ENCODE measurements around the gene SEMA3A.
"Not testable (repeated sequence)": the region's sequence is repeated elsewhere in the genome, so short reads cannot be mapped to it uniquely, and the experiment has no call there.

Gene SEMA3A

GRCh38 chr7:84159435-84159834 lies 35.2 kb downstream of the SEMA3A start:
- no peak for DNase-seq (ENCODE audit: insufficient read length, low spot score)
- FAIRE-seq: no peak

- FAIRE-seq: no peak
Observed at GRCh38 chr7:84157171-84157570, 37.4 kb downstream of the SEMA3A start.

GRCh38 chr7:84154991-84155781 lies 39.4 kb downstream of the SEMA3A start:
- no peak for DNase-seq (ENCODE audit: insufficient read length, low spot score)
- no peak for FAIRE-seq

More at GRCh38 chr7:84157171-84157570, 37.4 kb downstream of the SEMA3A start:
- no peak for DNase-seq (ENCODE audit: insufficient read length, low spot score)

GRCh38 chr7:84152995-84153394 lies 41.6 kb downstream of the SEMA3A start:
- DNase-seq (ENCODE audit: insufficient read length, low spot score) (no peak), FAIRE-seq (no peak)

GRCh38 chr7:84150370-84150769 lies 44.2 kb downstream of the SEMA3A start:
- FAIRE-seq; DNase-seq (ENCODE audit: insufficient read length, low spot score): not testable (repeated sequence)

GRCh38 chr7:84149573-84149972 lies 45.0 kb downstream of the SEMA3A start:
- FAIRE-seq (no peak), DNase-seq (ENCODE audit: insufficient read length, low spot score) (peak; percentile 2)

GRCh38 chr7:84145892-84146291 lies 48.7 kb downstream of the SEMA3A start:
- no peak for FAIRE-seq
- DNase-seq (ENCODE audit: insufficient read length, low spot score): no peak

- DNase-seq (ENCODE audit: insufficient read length, low spot score) (no peak), FAIRE-seq (no peak)
Observed at GRCh38 chr7:84144935-84145334, 49.7 kb downstream of the SEMA3A start.

- DNase-seq (ENCODE audit: insufficient read length, low spot score) (no peak), FAIRE-seq (no peak)
Observed at GRCh38 chr7:84144480-84144879, 50.1 kb downstream of the SEMA3A start.

GRCh38 chr7:84142726-84143125 lies 51.9 kb downstream of the SEMA3A start:
- FAIRE-seq (no peak), DNase-seq (ENCODE audit: insufficient read length, low spot score) (no peak)

- FAIRE-seq (no peak), DNase-seq (ENCODE audit: insufficient read length, low spot score) (no peak)
Observed at GRCh38 chr7:84139986-84140729, 54.4 kb downstream of the SEMA3A start.

GRCh38 chr7:84138411-84138810 lies 56.2 kb downstream of the SEMA3A start:
- FAIRE-seq (no peak), DNase-seq (ENCODE audit: insufficient read length, low spot score) (no peak)

GRCh38 chr7:84137812-84138211 lies 56.8 kb downstream of the SEMA3A start:
- DNase-seq (ENCODE audit: insufficient read length, low spot score): no peak
- FAIRE-seq: no peak

GRCh38 chr7:84136809-84137208 lies 57.8 kb downstream of the SEMA3A start:
- DNase-seq (ENCODE audit: insufficient read length, low spot score): no peak
- FAIRE-seq: no peak

- FAIRE-seq (no peak), DNase-seq (ENCODE audit: insufficient read length, low spot score) (no peak)
Observed at GRCh38 chr7:84136336-84136735, 58.3 kb downstream of the SEMA3A start.

- DNase-seq (ENCODE audit: insufficient read length, low spot score): no peak
- no peak for FAIRE-seq
Observed at GRCh38 chr7:84134169-84134568, 60.4 kb downstream of the SEMA3A start.

- DNase-seq (ENCODE audit: insufficient read length, low spot score) (no peak), FAIRE-seq (no peak)
Observed at GRCh38 chr7:84125654-84126053, 68.9 kb downstream of the SEMA3A start.

GRCh38 chr7:84123965-84124547 lies 70.5 kb downstream of the SEMA3A start:
- FAIRE-seq: no peak

GRCh38 chr7:84122582-84123360 lies 71.8 kb downstream of the SEMA3A start:
- no peak for DNase-seq (ENCODE audit: insufficient read length, low spot score)
- no peak for FAIRE-seq

More at GRCh38 chr7:84123965-84124547, 70.5 kb downstream of the SEMA3A start:
- DNase-seq (ENCODE audit: insufficient read length, low spot score): peak; percentile 8

GRCh38 chr7:84117304-84117703 lies 77.3 kb downstream of the SEMA3A start:
- no peak for FAIRE-seq
- DNase-seq (ENCODE audit: insufficient read length, low spot score): no peak

All from HTR-8/SVneo (cell line).